ENCODE measurements around the gene CCT5.
A peak's percentile ranks its signal among the peaks of the same experiment; 100 is the strongest.

The CCT5 gene

GRCh38 chr5:10249948-10250805 is at the start of gene CCT5:
Gene CCT5, plus strand, starts transcription at chr5:10250280. Its CDS starts 61 bp downstream, at chr5:10250341.
- peak; percentile 73 to 76 for DNase-seq (ENCODE audit: extremely low read depth in 1 of 2, low read depth in 1 of 2)

DNA sequence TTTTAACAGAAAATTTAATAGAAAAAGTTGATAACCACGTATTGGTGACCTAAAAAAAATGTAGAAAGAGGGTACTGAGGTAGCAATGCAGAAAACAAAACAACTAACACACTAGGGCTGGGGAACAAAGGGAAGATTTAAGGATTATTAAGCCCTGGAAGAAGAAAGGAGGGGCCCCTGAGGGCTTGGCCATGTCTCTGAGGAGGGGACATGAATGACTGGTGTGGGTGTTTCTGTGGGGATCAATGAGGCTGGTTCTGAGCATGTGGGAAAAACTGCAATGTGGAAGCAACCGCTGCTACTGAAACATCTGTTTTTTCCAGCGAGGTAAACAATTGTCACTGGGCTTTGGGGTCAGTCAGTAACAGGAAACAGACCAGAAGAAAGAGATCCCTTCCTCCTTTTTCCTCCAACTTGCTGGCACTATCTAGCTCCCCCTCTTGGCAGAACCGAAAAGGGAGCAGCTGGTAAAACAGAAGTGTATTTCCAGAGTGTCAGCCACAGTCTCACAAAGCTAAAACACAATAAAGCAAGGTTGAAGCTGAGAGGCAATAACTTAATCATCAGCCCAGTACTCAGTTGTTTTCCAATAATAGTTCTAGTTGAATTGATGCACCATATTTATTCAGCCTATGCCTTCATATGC is 48.7 kb upstream of the CCT5 start:
- DNase-seq (ENCODE audit: extremely low read depth in 1 of 2, low read depth in 1 of 2) = no peak

DNA sequence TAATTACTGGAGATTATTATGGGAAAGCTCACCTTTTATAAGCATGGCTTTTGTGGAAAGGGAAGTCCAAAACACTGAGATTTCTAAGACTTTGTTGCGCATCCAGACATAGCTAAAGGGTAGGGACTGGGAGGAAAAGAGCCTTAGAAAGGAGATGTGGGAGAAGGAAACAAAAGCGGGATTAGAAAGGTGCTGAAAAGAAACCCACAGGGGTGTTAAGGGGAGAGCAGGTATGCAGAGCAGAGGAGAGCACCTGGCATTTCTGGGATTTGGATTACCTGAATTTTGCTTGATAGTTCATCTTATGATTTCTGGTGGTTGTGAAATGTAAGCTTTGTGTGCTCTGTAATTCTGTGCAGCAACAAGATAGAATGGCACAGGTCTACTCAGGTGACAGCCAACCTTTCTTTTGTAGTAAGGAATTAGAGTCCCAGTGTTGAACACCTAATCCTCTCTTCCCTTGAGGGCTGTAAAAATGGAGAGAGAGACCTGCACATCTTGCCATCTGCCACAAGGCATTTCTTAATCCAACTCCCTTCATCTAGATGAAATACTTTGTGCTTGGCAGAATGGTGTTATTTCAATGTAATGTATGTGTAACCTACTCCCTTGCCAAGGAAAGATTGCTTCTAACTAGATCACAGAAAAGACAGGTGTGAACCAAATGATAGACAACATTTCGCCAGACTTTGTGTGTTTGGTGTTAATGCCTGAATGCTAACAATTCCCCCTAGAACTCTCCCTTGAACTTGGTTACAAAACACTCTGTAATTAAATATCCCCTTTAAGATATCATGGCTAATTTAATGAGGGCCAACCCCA is 47.8 kb upstream of the CCT5 start:
- no peak for DNase-seq (ENCODE audit: extremely low read depth in 1 of 2, low read depth in 1 of 2)

GRCh38 chr5:10209004-10209403 is 41.1 kb upstream of the CCT5 start:
- DNase-seq (ENCODE audit: extremely low read depth in 1 of 2, low read depth in 1 of 2) = no peak

- DNase-seq (ENCODE audit: extremely low read depth in 1 of 2, low read depth in 1 of 2) = no peak
Observed at GRCh38 chr5:10213316-10213715, 36.8 kb upstream of the CCT5 start.

GRCh38 chr5:10214041-10214440 is 36.0 kb upstream of the CCT5 start:
- DNase-seq (ENCODE audit: extremely low read depth in 1 of 2, low read depth in 1 of 2) = no peak

DNA sequence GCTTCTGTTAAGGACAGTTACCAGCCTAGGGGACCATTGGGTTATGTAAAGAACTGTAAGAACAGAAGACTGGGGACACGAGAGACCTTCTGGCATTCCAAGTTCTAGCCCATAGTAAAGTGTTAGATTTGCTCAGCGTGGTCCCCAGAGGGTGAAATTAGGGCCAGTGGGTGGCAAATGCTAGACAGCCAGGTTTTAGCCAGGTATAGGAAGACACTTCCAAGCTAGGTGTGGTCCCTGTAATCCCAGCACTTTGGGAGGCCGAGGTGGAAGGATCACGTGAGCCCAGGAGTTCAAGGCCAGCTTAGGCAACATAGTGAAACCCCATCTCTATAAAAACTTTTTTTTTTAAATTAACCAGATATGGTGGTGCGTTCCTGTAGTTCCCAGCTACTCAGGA is 34.7 kb upstream of the CCT5 start:
- DNase-seq (ENCODE audit: extremely low read depth in 1 of 2, low read depth in 1 of 2) = no peak

DNA sequence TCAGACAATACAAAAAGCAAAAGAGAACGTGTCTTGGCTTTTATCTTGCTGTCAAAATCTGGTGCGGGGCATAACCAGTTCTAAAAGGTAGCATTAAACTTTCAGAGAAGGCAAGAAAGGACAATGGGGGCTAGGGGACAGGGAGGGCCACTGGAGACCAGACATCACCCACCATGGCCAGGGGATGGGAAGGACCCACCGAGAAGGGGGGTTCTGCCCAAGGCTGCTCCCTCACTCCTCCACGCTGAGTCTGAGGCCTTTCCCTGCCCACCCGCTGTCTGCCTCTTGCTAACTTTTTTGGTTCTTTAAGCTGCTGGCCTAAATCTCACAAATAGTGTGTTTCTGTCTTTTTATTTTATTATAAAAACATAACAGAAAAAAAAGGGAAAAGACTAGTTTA is 34.0 kb upstream of the CCT5 start:
- DNase-seq (ENCODE audit: extremely low read depth in 1 of 2, low read depth in 1 of 2) = no peak

DNA sequence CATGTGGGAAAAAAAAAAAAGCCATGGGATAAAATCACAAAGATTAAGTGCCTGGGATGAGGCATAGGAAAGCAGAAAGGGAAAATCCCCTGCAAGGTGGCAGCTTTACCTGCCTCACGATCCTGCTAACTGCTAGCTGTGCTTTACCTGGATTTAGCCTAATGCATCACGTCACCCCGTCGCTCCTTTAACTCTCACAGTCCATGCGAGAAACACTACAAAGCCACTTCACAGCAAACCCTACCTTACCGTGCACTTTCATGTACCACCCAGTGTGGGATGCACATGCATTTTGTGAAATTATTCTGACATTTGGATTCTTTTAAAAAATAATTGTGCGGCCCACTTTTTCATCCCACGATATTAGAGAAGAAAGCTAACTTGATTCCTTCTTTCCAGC is 31.4 kb upstream of the CCT5 start:
- DNase-seq (ENCODE audit: extremely low read depth in 1 of 2, low read depth in 1 of 2) = no peak

- DNase-seq (ENCODE audit: extremely low read depth in 1 of 2, low read depth in 1 of 2) = no peak
Observed at GRCh38 chr5:10219068-10219467, 31.0 kb upstream of the CCT5 start.

GRCh38 chr5:10220248-10220647 is 29.8 kb upstream of the CCT5 start:
- DNase-seq (ENCODE audit: extremely low read depth in 1 of 2, low read depth in 1 of 2) = no peak

DNA sequence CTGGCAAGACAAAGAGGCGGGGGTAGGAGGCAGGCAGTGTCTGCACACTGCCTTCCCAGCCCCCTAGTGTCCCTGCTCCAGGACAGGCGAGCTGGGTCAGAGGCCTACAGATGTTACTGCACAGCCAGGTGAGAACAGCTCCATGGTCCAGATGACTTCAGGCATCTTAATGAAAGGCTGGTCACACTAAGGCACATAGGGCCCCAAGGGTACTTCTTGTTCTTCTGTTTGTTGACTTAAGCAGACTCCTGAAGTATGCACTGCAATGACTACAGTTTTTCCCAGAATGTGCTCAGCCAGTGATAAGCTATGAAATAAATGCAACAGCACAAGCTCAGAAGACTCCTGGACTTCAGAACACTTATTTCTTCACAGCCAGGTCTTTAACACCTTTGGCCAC is 27.8 kb upstream of the CCT5 start:
- DNase-seq (ENCODE audit: extremely low read depth in 1 of 2, low read depth in 1 of 2) = no peak

DNA sequence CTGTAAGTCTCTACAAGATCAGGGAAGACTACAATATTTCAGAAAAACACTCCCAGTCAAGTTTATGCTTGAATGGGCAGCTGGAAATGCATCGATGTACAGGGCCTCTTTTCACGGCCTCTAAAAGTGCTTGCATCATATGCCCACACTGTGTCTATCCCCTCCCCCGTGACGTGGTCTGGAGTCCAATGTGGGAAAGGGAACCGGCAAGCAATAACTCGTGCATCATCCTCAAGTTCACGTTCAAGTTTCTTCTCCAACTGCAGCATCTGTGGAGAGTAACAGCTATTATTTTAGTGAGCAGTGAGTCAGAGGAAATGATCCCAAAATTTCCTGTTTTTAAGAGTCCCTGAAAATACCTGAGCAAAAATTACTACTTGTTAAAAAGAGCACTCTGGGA is 22.7 kb upstream of the CCT5 start:
- DNase-seq (ENCODE audit: extremely low read depth in 1 of 2, low read depth in 1 of 2) = no peak

- no peak for DNase-seq (ENCODE audit: extremely low read depth in 1 of 2, low read depth in 1 of 2)
Observed at GRCh38 chr5:10228288-10228687, 21.8 kb upstream of the CCT5 start.

DNA sequence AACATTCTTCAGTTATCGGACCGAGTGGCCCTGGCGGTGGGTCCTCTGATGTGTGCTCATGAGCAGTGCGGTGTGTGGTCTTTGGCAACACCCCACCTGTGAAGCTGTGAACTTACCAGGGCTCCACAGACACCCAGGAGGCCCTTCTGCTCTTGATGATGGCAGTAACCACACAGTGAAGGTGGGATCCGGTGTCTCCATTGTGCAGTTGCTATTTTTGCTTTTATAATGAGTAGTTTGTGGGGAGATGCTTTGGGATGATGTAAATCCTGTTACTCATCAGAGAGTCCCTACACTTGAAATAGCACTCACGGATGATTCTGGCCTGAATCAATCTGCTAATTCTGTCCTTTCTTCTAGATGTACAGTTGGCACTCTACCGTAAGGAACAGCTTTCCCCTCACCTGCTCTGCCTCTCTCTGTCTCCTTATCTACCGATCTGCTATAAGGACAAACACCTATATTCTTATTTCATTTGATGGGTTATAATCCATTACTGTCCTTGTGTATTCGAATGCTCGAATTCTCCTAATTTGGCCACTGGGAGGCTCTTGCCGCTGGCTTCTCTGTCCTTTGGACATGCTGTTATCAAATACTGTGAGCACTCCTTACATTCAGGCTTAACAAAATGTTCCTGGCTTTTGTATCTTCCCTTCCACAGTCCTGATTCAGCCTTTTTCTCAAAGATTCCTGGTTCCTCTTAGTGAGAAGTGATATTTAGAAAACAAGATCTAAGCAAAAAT is 20.6 kb upstream of the CCT5 start:
- no peak for DNase-seq (ENCODE audit: extremely low read depth in 1 of 2, low read depth in 1 of 2)

DNA sequence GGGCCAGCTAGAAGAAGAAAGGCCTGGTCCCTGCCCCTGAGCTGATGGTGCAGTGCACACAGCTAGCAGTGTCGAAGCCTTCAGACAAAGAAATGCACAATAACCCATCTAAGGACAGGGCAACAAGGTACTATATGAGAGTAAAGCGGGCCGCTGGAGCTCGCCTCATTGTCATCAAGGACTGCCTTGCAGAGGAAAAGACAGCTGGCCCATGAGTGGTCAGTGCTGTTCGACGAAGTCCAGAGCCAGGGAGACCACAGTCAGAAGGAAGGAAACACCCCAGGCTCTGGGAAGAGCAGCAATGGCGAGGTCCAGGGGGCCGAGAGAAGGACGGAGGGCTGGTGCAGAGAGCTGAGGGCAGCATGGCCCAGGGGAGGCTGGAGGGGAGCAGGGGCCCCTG is 17.7 kb upstream of the CCT5 start:
- DNase-seq (ENCODE audit: extremely low read depth in 1 of 2, low read depth in 1 of 2) = no peak

- no peak for DNase-seq (ENCODE audit: extremely low read depth in 1 of 2, low read depth in 1 of 2)
Observed at GRCh38 chr5:10233011-10233410, 17.1 kb upstream of the CCT5 start.

GRCh38 chr5:10233505-10233904 is 16.6 kb upstream of the CCT5 start:
- DNase-seq (ENCODE audit: extremely low read depth in 1 of 2, low read depth in 1 of 2) = no peak

GRCh38 chr5:10235350-10235749 is 14.7 kb upstream of the CCT5 start:
- no peak for DNase-seq (ENCODE audit: extremely low read depth in 1 of 2, low read depth in 1 of 2)

GRCh38 chr5:10243660-10244240 is 6.3 kb upstream of the CCT5 start:
- DNase-seq (ENCODE audit: extremely low read depth in 1 of 2, low read depth in 1 of 2) = no peak
